Glutamatergic neuron (in vitro differentiated cells): Measurements from ENCODE around the gene MAPK1IP1L. TPM values are rescaled to one million over a fixed set of nuclear protein-coding genes. Genes with fewer than 3 reads are reported as not detected.

Source experiments
- DNase-seq: peaks from one replicate; pipeline ENCODE4 v3.0.0; 2022
- H3K27ac Mint-ChIP-seq: one replicate; pipeline ENCODE4 v1.8.0; 2020; ENCODE audit warnings: mild to moderate bottlenecking, mixed read lengths, inconsistent platforms; ENCODE audit not compliant: unreplicated experiment
- H3K27me3 Mint-ChIP-seq: one replicate; pipeline ENCODE4 v1.8.0; 2020; ENCODE audit warnings: mild to moderate bottlenecking, moderate library complexity, mixed read lengths, inconsistent platforms; ENCODE audit not compliant: unreplicated experiment
- H3K36me3 Mint-ChIP-seq: one replicate; pipeline ENCODE4 v1.8.0; 2020; ENCODE audit warnings: mild to moderate bottlenecking, mixed read lengths, inconsistent platforms; ENCODE audit not compliant: unreplicated experiment
- H3K4me1 Mint-ChIP-seq: one replicate; pipeline ENCODE4 v1.8.0; 2020; ENCODE audit warnings: mild to moderate bottlenecking, low read depth, mixed read lengths, inconsistent platforms; ENCODE audit not compliant: unreplicated experiment
- H3K4me3 Mint-ChIP-seq: one replicate; pipeline ENCODE4 v1.8.0; 2020; ENCODE audit warnings: mild to moderate bottlenecking, mixed read lengths, inconsistent platforms; ENCODE audit not compliant: unreplicated experiment
- H3K9me3 Mint-ChIP-seq: one replicate; pipeline ENCODE4 v1.8.0; 2020; ENCODE audit warnings: mild to moderate bottlenecking, moderate library complexity, mixed read lengths, inconsistent platforms; ENCODE audit not compliant: unreplicated experiment
- CTCF ChIP-seq: fragments of 200-600 bp; sonication (generic); IDR thresholded peaks from one replicate; pipeline ENCODE4 v1.5.0; 2021; ENCODE audit not compliant: partially characterized antibody, unreplicated experiment
- total RNA-seq: library from RNA; stranded (reverse); fragmentation: NEBNext Ultra II Directional; extraction: Animal tissue kit (Norgen Biotek cat#: 25700); gene quantifications from one replicate; pipeline ENCODE4 v1.2.1, GENCODE V29; 2021; ENCODE audit not compliant: unreplicated experiment

Gene MAPK1IP1L
- total RNA-seq, 1 donor from 2014 or later, result 97.9 TPM

GRCh38 chr14:55116246-55117030 is 65.0 kb downstream of the MAPK1IP1L start:
- TF ChIP-seq CTCF, result no peak
- Mint-ChIP-seq H3K27me3 (peaks cover 3% of the 10 kb centered on the region), H3K9me3 (no peaks in the 10 kb centered on the region), H3K4me3 (no peak overlapping the region), H3K36me3 (no peaks in the 10 kb centered on the region), H3K27ac (no peak overlapping the region), H3K4me1 (no peaks in the 10 kb centered on the region)
- DNase-seq, result no peak

GRCh38 chr14:55117803-55118441 is 66.5 kb downstream of the MAPK1IP1L start:
- Mint-ChIP-seq H3K27me3 (peaks cover 4% of the 10 kb centered on the region), H3K4me3 (no peak overlapping the region), H3K9me3 (peaks cover 2% of the 10 kb centered on the region), H3K27ac (no peak overlapping the region), H3K4me1 (no peaks in the 10 kb centered on the region), H3K36me3 (no peaks in the 10 kb centered on the region)
- no peak for TF ChIP-seq CTCF
- DNase-seq, result no peak

- Mint-ChIP-seq H3K36me3 (no peaks in the 10 kb centered on the region), H3K27me3 (peaks cover 4% of the 10 kb centered on the region), H3K27ac (no peak overlapping the region), H3K9me3 (peaks cover 2% of the 10 kb centered on the region), H3K4me3 (no peak overlapping the region), H3K4me1 (no peaks in the 10 kb centered on the region)
- TF ChIP-seq CTCF, result no peak
- no peak for DNase-seq
Measured at GRCh38 chr14:55118761-55119160, 67.3 kb downstream of the MAPK1IP1L start.

Other genes starting within 250 kb of the MAPK1IP1L start
- 2.4 TPM for gene GCH1, start 148.8 kb upstream of the MAPK1IP1L start, total RNA-seq
- 13.9 TPM for gene WDHD1, start 24.5 kb upstream of the MAPK1IP1L start, total RNA-seq
- 39.1 TPM for gene SOCS4, start 24.4 kb upstream of the MAPK1IP1L start, total RNA-seq
- not detected for gene LGALS3, start 77.6 kb downstream of the MAPK1IP1L start, total RNA-seq
- gene DLGAP5, start 139.9 kb downstream of the MAPK1IP1L start, total RNA-seq, result 8.2 TPM
- 13.6 TPM for gene FBXO34, start 219.8 kb downstream of the MAPK1IP1L start, total RNA-seq